Measurements from ENCODE around the gene LARP4B. TPM values are rescaled to one million over a fixed set of nuclear protein-coding genes. Genes with fewer than 3 reads are reported as not detected.

The LARP4B gene
- total RNA-seq, 2 experiments from 2014 or later, result 101 to 104 TPM

GRCh38 chr10:789831-790701, 141.4 kb downstream of the LARP4B start:
- no peak for DNase-seq
- ChIA-PET CTCF (interaction anchor here (1.3 kb wide), 1 partner anchor 14 kb away, joined by 7 read pairs; no protein-coding TSS in a partner anchor), POLR2A (no interaction called here)
- no peak for TF ChIP-seq CTCF (IDR thresholded peaks at IDR 0.05)
- Mint-ChIP-seq H3K27ac (no peak overlapping the region), H3K4me1 (ENCODE audit: low read depth) (peaks cover 2% of the 10 kb centered on the region), H3K36me3 (ENCODE audit: low read depth) (no peaks in the 10 kb centered on the region), H3K4me3 (no peak overlapping the region), H3K27me3 (peaks cover 7% of the 10 kb centered on the region), H3K9me3 (no peaks in the 10 kb centered on the region)
- no peak for ATAC-seq
- intact Hi-C loops (cut with micrococcal nuclease), result loop anchor here (10.0 kb wide), 1 partner anchor 275 kb away; no protein-coding TSS in a partner anchor

- Mint-ChIP-seq H3K9me3 (no peaks in the 10 kb centered on the region), H3K27me3 (peaks cover 7% of the 10 kb centered on the region), H3K27ac (no peak overlapping the region), H3K36me3 (ENCODE audit: low read depth) (no peaks in the 10 kb centered on the region), H3K4me1 (ENCODE audit: low read depth) (peaks cover 2% of the 10 kb centered on the region), H3K4me3 (peak overlapping the region; percentile 59)
- ATAC-seq (peak; percentile 73), DNase-seq (peak; percentile 65)
- POLR2A ChIA-PET, result no interaction called here
- peak; percentile 40 for TF ChIP-seq CTCF (IDR thresholded peaks at IDR 0.05)
- CTCF ChIA-PET, result interaction anchor here (1.3 kb wide), 1 partner anchor 15 kb away, joined by 7 read pairs; no protein-coding TSS in a partner anchor
- intact Hi-C loops (cut with micrococcal nuclease), result loop anchor here (10.0 kb wide), 1 partner anchor 274 kb away; no protein-coding TSS in a partner anchor
Observed at GRCh38 chr10:788796-789748, 142.4 kb downstream of the LARP4B start.

- POLR2A ChIA-PET, result interaction anchor here (0.6 kb wide), 1 partner anchor 9 kb away, joined by 3 read pairs; no protein-coding TSS in a partner anchor
- no peaks in the 10 kb centered on the region for H3K9me3 Mint-ChIP-seq
- no peak overlapping the region for H3K4me3 Mint-ChIP-seq
- no peaks in the 10 kb centered on the region for H3K36me3 Mint-ChIP-seq (ENCODE audit: low read depth)
- DNase-seq (no peak), ATAC-seq (no peak)
- H3K27me3 Mint-ChIP-seq, result peaks cover 9% of the 10 kb centered on the region
- peaks cover 2% of the 10 kb centered on the region for H3K4me1 Mint-ChIP-seq (ENCODE audit: low read depth)
- H3K27ac Mint-ChIP-seq, result no peak overlapping the region
- CTCF ChIA-PET, result no interaction called here
- intact Hi-C loops (cut with micrococcal nuclease), result loop anchor here (10.0 kb wide), 1 partner anchor 273 kb away; no protein-coding TSS in a partner anchor
- TF ChIP-seq CTCF (IDR thresholded peaks at IDR 0.05), result no peak
Observed at GRCh38 chr10:787933-788651, 143.4 kb downstream of the LARP4B start.

- intact Hi-C loops (cut with micrococcal nuclease), result loop anchor here (10.0 kb wide), 1 partner anchor 272 kb away; no protein-coding TSS in a partner anchor
- Mint-ChIP-seq H3K27ac (no peak overlapping the region), H3K4me3 (no peak overlapping the region), H3K9me3 (no peaks in the 10 kb centered on the region), H3K4me1 (ENCODE audit: low read depth) (peaks cover 2% of the 10 kb centered on the region), H3K36me3 (ENCODE audit: low read depth) (no peaks in the 10 kb centered on the region), H3K27me3 (peaks cover 19% of the 10 kb centered on the region)
- no peak for ATAC-seq
- DNase-seq, result no peak
- ChIA-PET POLR2A (no interaction called here), CTCF (no interaction called here)
- TF ChIP-seq CTCF (IDR thresholded peaks at IDR 0.05), result no peak
Observed at GRCh38 chr10:786633-787474, 144.7 kb downstream of the LARP4B start.

Data from activated CD8-positive, alpha-beta T cell treated with anti-CD3 and anti-CD28 coated beads for 36 hours (primary cell).